Uterus (tissue), 4 donors: ENCODE results near the gene HSPG2. TPM values are rescaled to one million over a fixed set of nuclear protein-coding genes. Genes with fewer than 3 reads are reported as not detected.

Experiments
- DNase-seq, 2 donors: peaks; one replicate each; pipeline ENCODE4 v3.0.0-alpha.2; 2019 to 2020
- H3K27ac ChIP-seq, 2 donors: fragments of 200-600 bp; sonication (generic); 1 replicate in 1 of 2; 2 replicates in 1 of 2; pipeline ENCODE4 v1.5.1; 2016 to 2018
- H3K27me3 ChIP-seq, 2 donors: fragments of 200-600 bp; sonication (generic); one replicate each; pipeline ENCODE4 v1.5.1; 2018 to 2019; ENCODE audit warnings: control low read depth in 1 of 2
- H3K36me3 ChIP-seq, 2 donors: fragments of 200-600 bp; sonication (generic); one replicate each; pipeline ENCODE4 v1.5.1; 2019; ENCODE audit warnings: control low read depth in 1 of 2
- H3K4me1 ChIP-seq, 2 donors: fragments of 200-600 bp; sonication (generic); one replicate each; pipeline ENCODE4 v1.5.1; 2018 to 2019; ENCODE audit warnings: control low read depth in 1 of 2
- H3K4me3 ChIP-seq, 2 donors: fragments of 200-600 bp; sonication (generic); 1 replicate in 1 of 2; 2 replicates in 1 of 2; pipeline ENCODE4 v1.5.1; 2018 to 2019; ENCODE audit warnings: mild to moderate bottlenecking in 1 of 2
- H3K9me3 ChIP-seq, 2 donors: fragments of 200-600 bp; sonication (generic); one replicate each; pipeline ENCODE4 v1.5.1; 2019; ENCODE audit warnings: control low read depth in 1 of 2
- POLR2A ChIP-seq, 2 donors: fragments of 450-650 bp; IDR thresholded peaks; one replicate each; pipeline ENCODE4 v1.6.1; 2016; ENCODE audit warnings: antibody characterized with exemption in 2 of 2, mild to moderate bottlenecking in 1 of 2, moderate library complexity in 1 of 2
- intact Hi-C: fragments of 100-400 bp; cut with DNase I; formaldehyde crosslinking; loops from one replicate; pipeline ENCODE4 v1.15.1; 2023; ENCODE audit warnings: low total_unique reads
- total RNA-seq, 4 donors: library from RNA; depleted of rRNA in 3 of 4; stranded (reverse); fragments of >200 nt in 3 of 4; gene quantifications; one replicate each; pipeline versions ENCODE4 v1.1.0 to v1.2.4, GENCODE V29; 2014 to 2023
- TF ChIP-seq, protein P1 (sequence below), 4 experiments: fragments of 200-600 bp in 2 of 4; fragments of 450-650 bp in 2 of 4; sonication (generic) in 2 of 4; IDR thresholded peaks; one replicate each; pipeline ENCODE4 v1.5.1; 2016 to 2019; ENCODE audit warnings: antibody characterized with exemption in 4 of 4, mild to moderate bottlenecking in 2 of 4, moderate library complexity in 1 of 4
- donor health status: DM: yes; HTN: yes; CAD: no.

Gene HSPG2
- total RNA-seq, 4 donors from 2014 or later = 96.8 to 677 (median 290) TPM

DNA sequence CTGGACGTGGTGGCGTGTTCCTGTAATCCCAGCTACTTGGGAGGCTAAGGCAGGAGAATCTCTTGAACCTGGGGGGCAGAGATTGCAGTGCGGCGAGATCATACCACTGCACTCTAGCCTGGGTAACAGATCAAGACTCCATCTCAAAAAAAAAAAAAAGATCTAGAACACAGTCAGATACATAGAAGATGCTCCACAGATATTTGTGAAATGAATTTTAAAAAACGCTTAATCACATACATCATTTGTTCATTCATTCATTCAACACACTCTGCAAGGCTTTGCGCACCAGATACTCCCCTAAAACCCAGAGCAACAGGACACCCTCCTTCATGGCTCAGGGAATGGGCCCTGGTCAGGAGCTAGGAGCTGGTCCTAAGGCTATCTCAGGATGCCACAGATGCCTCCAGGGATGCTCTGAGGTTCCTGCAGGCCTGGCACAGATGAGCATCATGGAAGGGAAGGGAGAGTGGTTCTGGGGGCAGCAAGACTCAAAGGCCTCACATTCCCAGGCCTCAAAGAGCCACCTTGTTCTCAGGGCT is 6.4 kb downstream of the HSPG2 start:
- TF ChIP-seq POLR2A (IDR thresholded peaks at IDR 0.05) = no peak
- TF ChIP-seq, protein P1, sequence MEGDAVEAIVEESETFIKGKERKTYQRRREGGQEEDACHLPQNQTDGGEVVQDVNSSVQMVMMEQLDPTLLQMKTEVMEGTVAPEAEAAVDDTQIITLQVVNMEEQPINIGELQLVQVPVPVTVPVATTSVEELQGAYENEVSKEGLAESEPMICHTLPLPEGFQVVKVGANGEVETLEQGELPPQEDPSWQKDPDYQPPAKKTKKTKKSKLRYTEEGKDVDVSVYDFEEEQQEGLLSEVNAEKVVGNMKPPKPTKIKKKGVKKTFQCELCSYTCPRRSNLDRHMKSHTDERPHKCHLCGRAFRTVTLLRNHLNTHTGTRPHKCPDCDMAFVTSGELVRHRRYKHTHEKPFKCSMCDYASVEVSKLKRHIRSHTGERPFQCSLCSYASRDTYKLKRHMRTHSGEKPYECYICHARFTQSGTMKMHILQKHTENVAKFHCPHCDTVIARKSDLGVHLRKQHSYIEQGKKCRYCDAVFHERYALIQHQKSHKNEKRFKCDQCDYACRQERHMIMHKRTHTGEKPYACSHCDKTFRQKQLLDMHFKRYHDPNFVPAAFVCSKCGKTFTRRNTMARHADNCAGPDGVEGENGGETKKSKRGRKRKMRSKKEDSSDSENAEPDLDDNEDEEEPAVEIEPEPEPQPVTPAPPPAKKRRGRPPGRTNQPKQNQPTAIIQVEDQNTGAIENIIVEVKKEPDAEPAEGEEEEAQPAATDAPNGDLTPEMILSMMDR (IDR thresholded peaks at IDR 0.05) = no peak

DNA sequence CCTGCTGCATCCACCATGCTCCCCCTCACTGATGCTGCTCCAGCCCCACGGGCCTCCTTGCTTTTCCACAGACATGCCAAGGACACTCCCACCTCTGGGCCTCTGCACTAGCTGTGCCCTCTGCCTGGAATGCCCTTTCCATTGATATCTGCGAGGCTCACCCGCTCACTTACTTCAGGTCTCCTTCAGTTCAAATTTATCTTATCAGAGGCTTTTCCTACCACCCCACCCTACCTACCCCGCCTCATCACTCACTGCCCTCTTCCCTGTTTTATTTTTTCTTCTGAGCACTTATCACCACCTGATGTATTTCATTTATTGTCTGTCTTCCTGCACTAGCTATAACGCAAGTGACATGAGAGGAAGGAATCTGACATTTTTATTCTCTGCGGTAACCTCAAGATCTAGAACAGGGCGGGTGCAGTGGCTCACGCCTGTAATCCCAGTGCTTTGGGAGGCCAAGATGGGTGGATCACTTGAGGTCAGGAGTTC is 7.0 kb downstream of the HSPG2 start:
- Histone ChIP-seq H3K9me3 (no peaks in the 10 kb centered on the region), H3K36me3 (no peaks in the 10 kb centered on the region), H3K27ac (peak overlapping the region; percentile 93), H3K4me1 (peaks cover 22 to 56% of the 10 kb centered on the region in 2 donors), H3K4me3 (no peak overlapping the region), H3K27me3 (no peaks in the 10 kb centered on the region)
- intact Hi-C loops = no loop called here
- DNase-seq = peak in 1 of 2 donors; percentile 63
- no peak for TF ChIP-seq POLR2A (IDR thresholded peaks at IDR 0.05)
- TF ChIP-seq, protein P1 (IDR thresholded peaks at IDR 0.05) = no peak

More for the DNA sequence above, 6.4 kb downstream of the HSPG2 start:
- Histone ChIP-seq H3K4me3 (no peak overlapping the region), H3K36me3 (no peaks in the 10 kb centered on the region), H3K4me1 (peaks cover 22 to 50% of the 10 kb centered on the region in 2 donors), H3K27ac (peak overlapping the region; percentile 93), H3K27me3 (no peaks in the 10 kb centered on the region), H3K9me3 (no peaks in the 10 kb centered on the region)
- intact Hi-C loops = no loop called here
- DNase-seq = no peak

DNA sequence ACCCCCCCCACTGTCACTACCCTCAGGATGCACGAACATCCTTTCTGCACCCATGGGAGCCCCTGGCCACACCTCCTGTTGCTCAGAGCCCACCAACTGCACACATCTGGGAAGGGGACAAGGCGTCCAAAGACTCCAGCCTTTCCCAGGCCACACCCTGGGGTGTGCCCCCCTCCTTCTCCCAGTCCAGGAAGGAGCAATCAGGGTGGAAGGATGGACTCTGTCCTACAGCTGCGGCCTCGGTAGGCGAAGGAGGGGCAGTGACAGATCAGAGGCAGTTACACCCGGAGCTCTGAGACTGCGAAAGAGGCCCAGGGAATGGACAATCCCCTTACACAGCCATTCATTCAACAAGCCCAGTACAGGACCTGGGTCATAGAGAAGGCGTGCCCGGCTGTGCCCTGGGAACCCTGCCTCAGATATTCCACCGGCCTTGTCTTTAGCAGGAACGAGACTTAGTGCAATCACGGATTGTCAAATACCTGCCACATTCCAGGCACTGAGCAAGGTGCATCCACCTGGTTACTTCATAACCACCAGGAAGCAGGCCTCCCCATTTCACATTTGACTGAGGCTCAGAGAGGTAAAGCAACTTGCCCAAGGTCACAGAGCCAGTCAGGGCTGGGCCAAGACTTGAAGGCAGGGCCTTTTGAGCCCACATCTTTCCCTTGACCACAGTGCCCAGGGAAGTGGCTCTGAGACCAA is 9.4 kb downstream of the HSPG2 start:
- no peaks in the 10 kb centered on the region for H3K9me3 ChIP-seq
- peak overlapping the region; percentile 93 for H3K27ac ChIP-seq
- intact Hi-C loops = no loop called here
- H3K4me3 ChIP-seq = no peak overlapping the region
- H3K4me1 ChIP-seq = peaks cover 17 to 62% of the 10 kb centered on the region in 2 donors
- H3K36me3 ChIP-seq = no peaks in the 10 kb centered on the region
- DNase-seq = peak; percentile 74 to 78
- no peaks in the 10 kb centered on the region for H3K27me3 ChIP-seq
- TF ChIP-seq, protein P1 (IDR thresholded peaks at IDR 0.05) = no peak
- TF ChIP-seq POLR2A (IDR thresholded peaks at IDR 0.05) = no peak

DNA sequence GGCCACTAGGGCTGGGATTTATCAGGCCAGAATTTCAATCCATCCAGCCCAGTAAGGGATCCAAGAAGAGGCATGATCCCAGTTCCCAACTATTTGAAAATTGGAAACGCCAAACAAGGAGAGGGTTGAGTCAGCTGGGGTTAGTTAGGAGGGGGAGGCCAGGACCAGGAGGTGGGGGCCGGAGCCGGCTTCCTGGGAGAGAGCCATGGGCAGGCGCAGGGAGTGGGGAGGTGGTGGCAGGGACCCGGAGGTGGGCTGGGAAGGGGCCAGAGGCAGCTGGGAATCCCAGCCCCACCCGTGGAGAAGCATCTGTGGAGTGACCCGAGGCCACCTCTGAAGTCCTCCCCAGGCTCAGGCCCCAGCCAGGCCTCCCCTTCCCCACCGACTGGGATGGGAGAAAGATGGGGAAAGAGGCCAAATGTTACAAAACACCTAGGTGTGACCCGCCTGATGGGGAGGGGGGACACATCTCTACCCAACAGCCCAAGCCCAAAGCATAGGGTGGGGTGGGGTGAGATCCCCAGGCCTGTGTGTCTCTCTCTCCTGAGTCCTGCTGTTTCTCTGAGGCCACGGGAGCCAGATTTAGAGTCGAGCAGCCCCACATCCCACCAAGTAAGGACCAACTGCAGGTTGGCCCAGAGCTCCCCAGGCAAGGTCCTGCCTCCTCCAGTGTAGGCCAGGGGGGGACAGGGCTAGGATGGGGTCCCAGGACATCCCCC is 10.1 kb downstream of the HSPG2 start:
- intact Hi-C loops = no loop called here
- H3K36me3 ChIP-seq = no peaks in the 10 kb centered on the region
- H3K27me3 ChIP-seq = no peaks in the 10 kb centered on the region
- H3K4me3 ChIP-seq = no peak overlapping the region
- TF ChIP-seq, protein P1 (IDR thresholded peaks at IDR 0.05) = no peak
- peak in 1 of 2 donors; percentile 40 for TF ChIP-seq POLR2A (IDR thresholded peaks at IDR 0.05)
- DNase-seq = peak; percentile 92
- H3K4me1 ChIP-seq = peaks cover 17 to 62% of the 10 kb centered on the region in 2 donors
- peak overlapping the region; percentile 93 for H3K27ac ChIP-seq
- no peaks in the 10 kb centered on the region for H3K9me3 ChIP-seq
